HEK293T (cell line): Measurements from ENCODE around the gene DYDC1.

Source experiments
- CTCF ChIA-PET: fragments of 350-600 bp; formaldehyde crosslinking; extraction: SDS; loops from one replicate; lab custom pipeline; 2021; ENCODE audit warnings: antibody characterized with exemption, inconsistent platforms; lab: Yijun Ruan, JAX
- POLR2A ChIA-PET: fragments of 350-600 bp; formaldehyde crosslinking; extraction: SDS; loops from one replicate; lab custom pipeline; 2020; ENCODE audit warnings: antibody characterized with exemption, inconsistent platforms; lab: Yijun Ruan, JAX
- DNase-seq: peaks from one replicate; pipeline ENCODE4 v3.0.0; 2012; ENCODE audit warnings: mixed read lengths; ENCODE audit errors: extremely low spot score
- ARNT ChIP-seq: fragments of 450-650 bp; IDR thresholded peaks from 2 replicates; pipeline ENCODE4 v1.6.1; 2017; ENCODE audit warnings: mild to moderate bottlenecking
- BHLHE40 ChIP-seq: fragments of 450-650 bp; IDR thresholded peaks from 2 replicates; pipeline ENCODE4 v1.6.1; 2016; ENCODE audit warnings: mild to moderate bottlenecking, moderate library complexity, borderline replicate concordance
- CTBP1 ChIP-seq: fragments of 450-650 bp; IDR thresholded peaks from 2 replicates; pipeline ENCODE4 v1.6.1; 2016; ENCODE audit warnings: borderline replicate concordance
- ELF4 ChIP-seq: fragments of 450-650 bp; IDR thresholded peaks from 2 replicates; pipeline ENCODE4 v1.6.1; 2017; ENCODE audit warnings: antibody characterized with exemption
- FOXA1 ChIP-seq: fragments of 450-650 bp; IDR thresholded peaks from 2 replicates; pipeline ENCODE4 v1.6.1; 2016; ENCODE audit warnings: mild to moderate bottlenecking
- FOXK2 ChIP-seq: fragments of 450-650 bp; IDR thresholded peaks from 2 replicates; pipeline ENCODE4 v1.6.1; 2016; ENCODE audit warnings: mild to moderate bottlenecking
- FOXM1 ChIP-seq: fragments of 450-650 bp; IDR thresholded peaks from 2 replicates; pipeline ENCODE4 v1.6.1; 2017; ENCODE audit warnings: mild to moderate bottlenecking, borderline replicate concordance
- HDGF ChIP-seq: fragments of 450-650 bp; IDR thresholded peaks from 2 replicates; pipeline ENCODE4 v1.6.1; 2017; ENCODE audit warnings: antibody characterized with exemption, borderline replicate concordance
- L3MBTL2 ChIP-seq: fragments of 450-650 bp; conservative IDR thresholded peaks from 2 replicates; pipeline ENCODE4 v1.6.1; 2016; ENCODE audit warnings: mild to moderate bottlenecking
- LEF1 ChIP-seq: fragments of 450-650 bp; IDR thresholded peaks from 2 replicates; pipeline ENCODE4 v1.6.1; 2017; ENCODE audit warnings: mild to moderate bottlenecking, borderline replicate concordance
- NFRKB ChIP-seq: fragments of 450-650 bp; IDR thresholded peaks from 2 replicates; pipeline ENCODE4 v1.6.1; 2016; ENCODE audit warnings: mild to moderate bottlenecking, moderate library complexity
- SP1 ChIP-seq: fragments of 450-650 bp; IDR thresholded peaks from 2 replicates; pipeline ENCODE4 v1.6.1; 2017
- SUZ12 ChIP-seq: fragments of 450-650 bp; IDR thresholded peaks from 2 replicates; pipeline ENCODE4 v1.6.1; 2016; ENCODE audit warnings: mild to moderate bottlenecking
- TARDBP ChIP-seq: fragments of 450-650 bp; IDR thresholded peaks from 2 replicates; pipeline ENCODE4 v1.6.1; 2016
- ZNF384 ChIP-seq: fragments of 450-650 bp; IDR thresholded peaks from 2 replicates; pipeline ENCODE4 v1.6.1; 2016
- TF ChIP-seq, protein P1 (sequence below): fragments of 450-650 bp; IDR thresholded peaks from 2 replicates; pipeline ENCODE4 v1.6.1; 2016

The DYDC1 gene

DNA sequence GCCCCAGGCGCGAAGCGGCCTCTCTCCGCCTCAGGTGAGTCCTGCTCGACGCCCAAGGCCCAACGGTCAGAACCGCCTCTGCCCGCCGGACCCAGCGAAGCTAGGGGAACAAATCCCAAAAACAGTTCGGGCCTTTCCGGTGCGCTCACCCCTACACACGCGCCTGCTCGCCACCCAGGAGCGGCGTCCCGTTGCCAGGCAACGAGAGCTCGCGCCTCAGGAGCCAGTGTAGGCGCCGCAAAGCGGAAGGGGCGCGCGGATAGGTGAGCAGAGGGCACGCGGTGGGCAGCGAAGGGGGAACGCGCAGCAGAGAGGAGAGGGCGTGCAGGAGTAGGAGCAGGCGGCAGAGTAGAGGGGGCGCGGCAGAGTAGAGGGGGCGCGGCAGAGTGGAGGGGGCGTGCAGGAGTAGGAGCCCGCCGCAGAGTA lies at the start of gene DYDC1, which contains the start of gene DYDC2:
Gene DYDC1 (minus strand): TSS at position 193 of the 426 bp plus-strand sequence. CDS start 4,154 bp downstream, outside the sequence.
Gene DYDC2 (plus strand): TSS at position 219 of the 426 bp plus-strand sequence. CDS start 5,663 bp downstream, outside the sequence.
- POLR2A ChIA-PET, result no interaction called here
- DNase-seq, result no peak
- TF ChIP-seq FOXK2 (no peak), TARDBP (no peak), SP1 (no peak), FOXA1 (no peak), BHLHE40 (no peak), L3MBTL2 (no peak), HDGF (no peak), CTBP1 (no peak), ZNF384 (no peak), NFRKB (no peak), ELF4 (no peak), FOXM1 (no peak)
- CTCF ChIA-PET, result no interaction called here

DNA sequence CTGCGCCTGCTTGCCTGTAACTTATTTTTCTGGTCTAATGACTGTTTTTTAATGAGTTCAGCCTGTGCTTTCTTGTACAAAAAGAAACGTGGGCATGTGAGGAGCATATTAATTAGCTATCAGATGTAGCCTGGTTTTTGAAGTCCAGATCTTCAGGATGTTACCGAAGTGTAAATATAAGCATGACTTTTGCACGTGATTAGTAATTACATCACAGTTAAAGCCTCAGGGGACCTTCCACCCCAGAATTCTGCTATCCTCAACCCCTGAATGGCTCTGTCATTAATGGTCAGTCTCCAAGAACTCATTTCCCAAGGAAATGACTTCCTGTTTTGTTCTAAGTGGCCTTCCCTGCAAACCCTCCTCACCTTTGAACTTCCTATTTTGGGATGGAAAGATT lies 49.6 kb upstream of the DYDC1 start:
- no peak for DNase-seq
- TF ChIP-seq FOXM1 (no peak), LEF1 (no peak), NFRKB (no peak), HDGF (no peak), ELF4 (no peak), FOXK2 (no peak), L3MBTL2 (no peak), CTBP1 (no peak), SP1 (no peak), ZNF384 (no peak), ARNT (no peak)
- TF ChIP-seq, protein P1, sequence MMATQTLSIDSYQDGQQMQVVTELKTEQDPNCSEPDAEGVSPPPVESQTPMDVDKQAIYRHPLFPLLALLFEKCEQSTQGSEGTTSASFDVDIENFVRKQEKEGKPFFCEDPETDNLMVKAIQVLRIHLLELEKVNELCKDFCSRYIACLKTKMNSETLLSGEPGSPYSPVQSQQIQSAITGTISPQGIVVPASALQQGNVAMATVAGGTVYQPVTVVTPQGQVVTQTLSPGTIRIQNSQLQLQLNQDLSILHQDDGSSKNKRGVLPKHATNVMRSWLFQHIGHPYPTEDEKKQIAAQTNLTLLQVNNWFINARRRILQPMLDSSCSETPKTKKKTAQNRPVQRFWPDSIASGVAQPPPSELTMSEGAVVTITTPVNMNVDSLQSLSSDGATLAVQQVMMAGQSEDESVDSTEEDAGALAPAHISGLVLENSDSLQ, result no peak
- ChIA-PET POLR2A (no interaction called here), CTCF (interaction anchor here (1.0 kb wide), 1 partner anchor 28 kb away, joined by 3 read pairs; no protein-coding TSS in a partner anchor)

DNA sequence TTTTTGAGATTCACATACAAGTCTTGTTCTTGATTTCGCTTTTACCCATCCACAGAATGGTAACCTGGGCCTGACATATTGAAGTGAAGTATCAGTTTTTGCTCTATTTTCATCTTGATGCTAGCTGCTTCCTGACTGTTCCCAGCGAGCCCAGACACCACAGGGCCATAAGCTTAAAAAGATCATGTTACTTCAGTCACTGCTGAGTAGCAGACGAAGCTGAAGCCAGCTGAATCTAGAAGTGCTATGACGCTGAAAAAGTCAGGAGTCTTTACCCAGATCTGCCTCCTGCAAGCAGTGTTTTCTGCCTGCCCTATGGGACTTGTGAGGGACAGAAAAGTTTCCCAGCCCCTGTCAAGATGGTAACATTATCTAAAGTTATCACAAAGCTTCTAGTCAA lies 49.1 kb upstream of the DYDC1 start:
- ChIA-PET CTCF (interaction anchor here (0.7 to 1.0 kb wide), 2 partner anchors 27 to 33 kb away, joined by 3 read pairs; no protein-coding TSS in a partner anchor), POLR2A (no interaction called here)
- TF ChIP-seq SUZ12 (no peak), LEF1 (no peak), NFRKB (no peak), L3MBTL2 (no peak), ZNF384 (no peak), SP1 (no peak), BHLHE40 (no peak), FOXK2 (no peak), HDGF (no peak), CTBP1 (no peak), FOXM1 (no peak), ARNT (no peak), TARDBP (no peak), FOXA1 (no peak), ELF4 (no peak)
- TF ChIP-seq, protein P1, result no peak
- DNase-seq, result peak; percentile 42

DNA sequence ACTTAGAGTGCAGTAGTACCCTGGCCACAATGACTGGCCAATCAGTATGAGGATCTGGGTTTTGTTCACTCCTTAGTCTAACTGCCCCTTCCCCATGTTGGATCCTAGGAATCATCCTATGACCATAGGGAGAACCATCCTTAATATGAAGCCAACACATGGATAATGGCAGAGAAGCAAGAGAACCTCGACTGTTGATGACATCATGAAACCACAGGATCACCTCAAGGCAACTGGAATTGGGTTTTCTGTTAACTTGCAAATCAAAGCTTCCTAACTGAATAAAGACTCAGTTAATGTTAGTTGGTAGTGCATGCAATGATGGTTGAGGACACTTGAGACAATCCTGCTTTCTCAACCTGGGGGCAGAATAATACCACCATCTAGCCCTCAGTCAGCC lies 48.5 kb upstream of the DYDC1 start:
- POLR2A ChIA-PET, result no interaction called here
- no peak for DNase-seq
- CTCF ChIA-PET, result interaction anchor here (0.7 to 1.0 kb wide), 2 partner anchors 27 to 33 kb away, joined by 3 read pairs; no protein-coding TSS in a partner anchor
- no peak for TF ChIP-seq ZNF384
- TF ChIP-seq FOXM1, result no peak
- no peak for TF ChIP-seq LEF1
- TF ChIP-seq ELF4, result no peak
- no peak for TF ChIP-seq SP1
- no peak for TF ChIP-seq FOXA1
- TF ChIP-seq FOXK2, result no peak
- TF ChIP-seq NFRKB, result no peak
- TF ChIP-seq SUZ12, result no peak
- TF ChIP-seq L3MBTL2, result no peak
- no peak for TF ChIP-seq TARDBP
- TF ChIP-seq ARNT, result no peak
- TF ChIP-seq, protein P1, result no peak
- no peak for TF ChIP-seq CTBP1
- no peak for TF ChIP-seq HDGF
- TF ChIP-seq BHLHE40, result no peak

DNA sequence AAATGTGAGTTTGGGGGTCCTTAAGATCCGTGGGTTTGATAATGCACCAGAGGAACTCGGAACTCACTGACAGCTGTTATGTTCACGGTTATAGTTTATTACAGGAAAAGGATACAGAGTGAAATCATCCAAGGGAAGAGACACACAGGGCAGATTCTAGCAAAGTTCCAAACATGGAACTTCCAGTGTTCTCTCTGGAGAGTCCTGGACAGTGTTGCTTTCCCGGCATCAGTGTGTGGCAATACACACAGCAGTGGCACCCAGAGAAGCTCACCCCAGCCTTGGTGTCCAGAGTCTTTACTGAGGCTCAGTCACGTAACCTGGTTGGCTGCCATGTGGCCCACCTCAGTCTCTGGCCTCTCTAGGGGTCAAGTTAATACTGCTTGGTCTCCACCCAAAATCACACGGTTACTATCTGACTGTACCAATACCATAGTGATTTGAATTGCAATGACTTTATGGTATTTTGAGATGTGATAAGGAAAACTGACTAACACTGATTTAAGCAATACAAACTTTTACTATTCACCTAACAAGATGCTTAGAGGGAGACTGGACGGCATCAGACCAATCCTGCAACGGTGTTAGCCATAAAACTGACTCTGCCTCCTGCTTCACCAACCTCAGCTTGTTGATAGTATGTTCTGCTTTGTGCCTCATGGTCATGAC lies 43.7 kb upstream of the DYDC1 start:
- TF ChIP-seq HDGF, result no peak
- no peak for TF ChIP-seq L3MBTL2
- TF ChIP-seq LEF1, result no peak
- TF ChIP-seq ELF4, result no peak
- TF ChIP-seq BHLHE40, result no peak
- TF ChIP-seq TARDBP, result no peak
- no peak for TF ChIP-seq FOXA1
- TF ChIP-seq CTBP1, result no peak
- TF ChIP-seq NFRKB, result no peak
- CTCF ChIA-PET, result no interaction called here
- no peak for DNase-seq
- POLR2A ChIA-PET, result no interaction called here
